Measurements from ENCODE around the gene SLC30A2.

SLC30A2 gene

DNA sequence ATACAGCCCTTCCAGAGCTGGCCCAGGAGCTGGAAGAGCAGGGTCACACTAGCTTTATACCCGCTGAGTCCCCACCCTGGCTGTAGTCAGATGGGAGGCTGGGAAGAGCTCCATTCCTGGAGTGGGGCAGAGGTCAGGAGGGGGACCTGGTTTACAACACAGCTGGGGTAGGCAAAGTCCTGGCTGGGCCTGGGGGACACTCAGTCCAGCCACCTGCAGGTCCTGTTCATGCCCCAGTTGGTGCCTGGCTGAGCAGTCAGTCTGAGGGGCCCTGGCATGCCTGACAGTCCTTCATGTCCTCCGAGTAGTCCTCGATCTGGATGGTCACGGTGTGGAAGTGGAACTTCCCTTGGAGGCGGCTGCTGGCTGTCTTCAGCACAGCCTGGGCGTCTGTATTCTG, 7.0 kb downstream of the SLC30A2 start:
- no peak for DNase-seq (ENCODE audit: low spot score)

DNA sequence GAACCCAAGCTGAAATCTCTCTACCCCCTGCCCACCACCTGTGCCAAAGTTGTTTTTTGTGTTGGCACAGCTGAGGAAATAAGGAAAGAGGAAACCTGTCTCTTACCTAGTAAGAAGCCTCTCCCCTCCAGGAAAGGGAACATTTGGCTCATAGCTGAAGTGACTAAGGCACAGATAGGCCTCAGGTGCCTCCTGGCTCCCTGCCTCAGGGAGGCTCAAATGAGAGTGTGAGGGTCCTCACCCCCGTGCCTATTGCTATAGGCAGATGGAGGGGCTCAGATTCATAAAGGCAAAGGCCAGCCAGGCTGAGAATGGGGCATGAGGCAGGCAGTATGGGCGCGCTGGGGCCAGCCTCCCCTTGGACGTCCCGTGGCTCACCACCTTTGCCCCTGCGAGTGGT, 7.4 kb downstream of the SLC30A2 start:
- DNase-seq (ENCODE audit: low spot score) = no peak

DNA sequence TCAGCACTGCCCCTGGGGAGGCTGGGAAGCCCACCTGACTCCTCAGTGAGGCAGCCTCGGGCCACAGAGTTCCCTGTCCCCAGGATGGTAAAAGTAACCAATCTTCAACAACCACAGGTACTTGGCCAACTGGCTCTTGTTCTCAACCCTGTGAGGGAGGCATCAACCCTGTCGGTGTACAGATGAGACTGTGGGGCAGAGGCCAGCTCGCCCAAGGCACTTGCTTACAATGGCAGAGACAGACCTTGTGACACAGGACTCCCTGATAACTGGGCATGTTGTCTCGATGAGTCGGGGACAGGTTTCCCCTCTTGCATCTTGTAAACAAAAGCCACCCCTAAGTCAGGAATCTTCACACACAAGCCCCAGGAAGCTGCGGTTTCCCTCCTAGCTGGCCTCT, 8.0 kb downstream of the SLC30A2 start:
- no peak for DNase-seq (ENCODE audit: low spot score)

DNA sequence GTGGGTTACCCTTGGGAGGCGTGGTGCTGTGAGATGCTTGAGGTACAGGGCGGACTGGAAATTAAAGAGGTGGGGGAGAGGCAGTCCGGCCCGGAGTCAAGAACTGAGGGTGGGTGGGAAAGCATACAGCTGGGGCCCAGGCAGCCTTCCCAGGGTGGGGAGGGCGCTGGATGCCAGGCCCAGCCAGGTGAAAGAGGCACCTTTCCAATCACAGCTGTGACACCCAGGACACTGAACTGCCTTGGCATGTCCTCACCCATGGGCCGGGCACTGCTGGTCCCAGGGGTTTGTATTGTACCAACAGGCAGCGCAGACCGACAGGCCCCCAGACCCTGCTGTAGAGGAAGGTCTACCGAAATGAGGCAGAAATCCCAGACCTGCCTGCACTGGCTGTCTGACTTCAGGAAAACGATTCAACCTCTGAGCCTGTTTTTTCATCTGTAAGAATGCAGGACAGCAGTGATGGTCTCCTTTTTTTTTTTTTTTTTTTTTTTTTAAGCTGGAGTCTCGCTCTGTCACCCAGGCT, 9.1 kb downstream of the SLC30A2 start:
- no peak for DNase-seq (ENCODE audit: low spot score)

DNA sequence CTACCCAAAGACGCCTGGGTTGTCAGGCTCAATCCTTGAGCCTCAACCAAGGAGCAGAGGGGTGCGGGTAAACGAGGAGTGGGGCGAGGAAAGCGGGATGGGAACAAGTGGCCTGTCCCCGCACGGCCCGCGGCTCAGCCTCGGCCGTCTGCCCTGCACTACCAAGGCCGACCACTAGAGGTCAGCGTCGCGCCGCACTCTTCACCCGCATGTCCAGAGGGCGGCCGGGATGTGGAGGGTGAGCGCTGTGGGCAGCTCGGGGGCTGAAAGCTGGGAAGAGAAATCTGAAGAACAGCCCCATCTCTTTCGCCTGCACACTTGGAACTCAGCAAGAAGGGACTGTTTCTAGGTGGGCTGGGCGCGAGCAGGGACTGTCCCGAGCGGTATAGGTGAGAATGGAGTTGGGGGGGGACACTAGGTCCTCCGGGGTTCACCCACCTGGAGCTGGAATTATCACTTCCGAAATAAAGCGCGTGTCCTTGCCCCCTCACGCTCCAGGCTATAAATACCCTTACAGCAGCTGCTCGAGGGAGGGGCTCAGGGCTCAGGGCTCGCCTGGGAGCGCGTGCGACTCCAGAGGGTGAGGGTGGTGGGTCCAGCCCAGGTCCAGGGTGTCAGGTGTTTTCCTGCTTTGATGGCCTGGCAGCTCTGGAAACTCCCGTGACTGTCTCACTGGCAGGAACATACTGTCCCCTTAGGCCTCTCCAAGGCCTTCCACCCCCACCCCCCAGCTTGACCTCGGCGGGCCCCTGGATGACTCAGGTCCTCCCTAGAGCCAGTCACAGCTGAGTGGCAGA, 9.8 kb downstream of the SLC30A2 start:
- DNase-seq (ENCODE audit: low spot score) = peak; percentile 95

DNA sequence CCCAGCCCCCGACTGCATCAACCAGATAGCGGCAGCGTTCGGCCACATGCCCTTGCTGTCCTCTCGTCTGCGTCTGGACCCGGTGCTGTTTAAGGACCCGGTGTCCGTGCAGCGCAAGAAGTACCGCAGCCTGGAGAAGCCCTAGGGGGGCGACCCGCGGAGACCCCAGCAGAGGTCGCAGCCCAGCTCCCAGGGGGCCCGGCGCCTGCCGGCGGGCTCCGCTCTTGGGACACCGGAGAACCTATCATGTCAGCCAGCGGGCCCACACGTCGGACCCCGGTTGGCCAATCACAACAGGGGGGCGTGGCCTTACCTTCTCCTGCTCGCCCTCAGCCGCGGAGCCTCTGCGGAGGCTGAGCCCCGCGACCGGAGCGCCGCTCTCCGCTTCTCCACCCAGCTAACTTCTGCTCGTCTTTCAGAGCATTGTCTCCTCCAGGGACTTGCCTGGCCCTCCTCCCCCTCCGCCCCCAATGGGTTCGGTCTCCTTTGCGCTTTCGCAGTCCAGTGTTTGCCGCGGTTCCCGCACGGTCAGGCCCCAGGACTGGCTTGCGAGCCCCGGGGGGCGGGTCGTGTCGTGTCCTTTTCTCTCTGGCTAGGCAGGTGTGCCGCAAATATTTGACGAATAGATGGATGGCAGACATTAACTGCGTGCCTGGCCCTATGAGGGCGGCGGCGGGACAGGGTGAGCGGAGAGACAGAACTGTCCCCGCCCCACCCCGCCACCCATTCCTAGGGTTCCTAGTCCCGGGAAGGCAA, 10.5 kb downstream of the SLC30A2 start:
- DNase-seq (ENCODE audit: low spot score) = peak; percentile 100

DNA sequence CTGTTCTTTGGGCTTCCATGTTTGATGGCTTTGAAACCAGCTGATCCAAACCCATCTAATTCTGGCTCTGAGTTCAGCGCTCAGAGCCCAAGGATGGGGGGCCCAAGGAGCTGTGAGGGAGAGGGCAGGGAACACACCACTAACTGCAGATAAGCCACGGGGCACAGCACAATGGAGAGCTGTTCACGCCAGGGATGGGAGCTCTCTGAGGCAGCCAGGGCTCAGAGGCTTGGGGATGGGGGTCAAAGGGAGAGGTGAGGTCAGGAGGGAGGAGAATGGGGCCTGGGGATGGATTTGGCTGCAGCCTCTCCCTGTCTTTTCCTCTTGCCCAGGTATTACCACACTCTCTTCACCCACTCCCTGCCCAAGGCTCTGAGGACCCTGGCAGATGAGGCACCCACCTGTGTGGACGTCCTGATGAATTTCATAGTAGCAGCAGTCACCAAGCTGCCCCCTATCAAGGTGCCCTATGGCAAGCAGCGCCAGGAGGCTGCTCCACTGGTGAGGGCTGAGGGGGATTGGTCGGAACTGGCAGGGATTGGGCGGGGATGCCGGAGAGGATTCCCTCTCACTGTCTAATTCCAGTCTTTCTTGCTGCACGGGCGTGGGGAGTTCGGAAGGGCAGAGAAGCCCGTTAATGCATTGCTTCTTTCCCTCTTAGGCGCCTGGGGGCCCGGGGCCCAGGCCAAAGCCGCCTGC, 11.3 kb downstream of the SLC30A2 start:
- no peak for DNase-seq (ENCODE audit: low spot score)

DNA sequence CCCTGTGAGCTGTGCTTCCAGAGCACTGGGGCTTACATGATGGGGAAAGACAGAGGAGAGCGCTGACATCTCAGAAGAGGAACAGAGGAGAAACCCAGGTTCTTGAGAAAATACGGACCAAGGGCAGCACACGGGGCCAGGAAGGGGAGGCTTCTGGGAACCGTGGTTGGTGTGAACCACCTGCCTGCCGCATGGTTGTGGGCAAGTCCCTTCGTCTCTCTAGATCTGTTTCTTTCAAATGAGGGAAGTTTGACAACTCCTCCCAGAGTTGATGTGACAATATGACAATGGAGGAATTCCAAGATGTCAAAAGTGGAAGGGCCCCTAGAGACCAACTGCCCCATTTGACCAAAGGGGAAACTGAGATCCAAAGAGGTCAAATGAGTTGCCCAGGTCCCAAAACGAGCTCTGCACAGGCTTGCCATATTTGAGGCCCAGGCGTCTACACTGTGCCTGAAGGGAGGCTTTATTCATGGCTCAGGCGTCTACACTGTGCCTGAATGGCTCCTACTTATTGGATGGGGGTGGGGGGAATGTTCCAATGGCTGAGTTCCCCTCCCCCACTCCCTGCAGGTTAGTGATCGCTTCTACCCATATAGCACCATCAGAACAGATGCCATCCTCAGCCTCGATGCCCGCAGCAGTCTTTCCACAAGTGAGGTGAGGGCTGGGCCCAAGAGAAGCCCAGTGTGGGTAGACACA, 13.1 kb downstream of the SLC30A2 start:
- DNase-seq (ENCODE audit: low spot score) = no peak

DNA sequence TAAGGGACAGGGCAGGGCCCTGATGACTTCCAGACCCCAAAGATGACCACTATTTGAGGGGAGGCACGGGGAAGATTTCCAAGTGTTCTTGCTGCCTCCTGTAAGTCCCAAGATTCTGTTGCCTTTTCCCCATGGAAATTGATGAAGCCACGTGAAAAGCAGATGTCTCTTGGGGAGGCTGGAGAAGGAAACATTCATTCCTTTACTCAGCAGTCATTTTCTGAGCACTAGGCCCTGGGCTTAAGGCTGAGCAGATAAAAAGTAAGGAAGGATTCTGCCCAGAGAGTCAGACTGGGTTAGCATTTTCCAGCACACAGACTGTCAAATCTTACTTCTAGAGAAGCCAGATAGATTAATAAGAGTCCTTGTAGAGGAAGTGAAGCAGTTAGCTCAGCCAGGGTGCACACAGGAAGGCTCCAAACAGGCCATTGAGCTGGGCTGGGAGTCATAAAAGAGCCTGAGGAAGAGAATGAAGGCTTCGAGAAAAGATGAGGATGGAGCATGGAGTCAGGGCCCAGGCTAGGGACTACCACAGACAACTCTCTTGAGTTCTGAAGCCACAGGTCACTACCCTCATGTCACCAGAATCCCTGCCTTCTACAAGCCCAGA, 14.2 kb downstream of the SLC30A2 start:
- no peak for DNase-seq (ENCODE audit: low spot score)

DNA sequence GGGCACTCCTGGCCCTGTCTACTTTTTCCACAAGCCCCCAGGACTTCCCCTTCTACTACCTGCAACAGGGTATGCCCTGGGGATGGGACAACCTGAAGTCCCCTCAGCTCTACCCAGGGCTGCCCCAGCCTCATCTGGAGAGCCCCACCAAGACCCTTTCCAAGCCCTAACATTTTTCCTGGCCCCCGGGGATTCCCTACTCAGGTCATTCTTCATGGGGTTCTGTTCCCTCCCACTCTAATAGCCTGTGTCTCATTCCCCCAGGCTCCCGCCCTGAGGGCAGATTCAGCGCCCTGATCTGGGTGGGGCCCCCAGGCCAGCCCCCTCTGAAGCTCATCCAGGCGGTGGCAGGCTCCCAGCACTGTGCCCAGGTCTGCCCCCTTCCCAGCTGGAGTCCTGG, 14.7 kb downstream of the SLC30A2 start:
- DNase-seq (ENCODE audit: low spot score) = no peak

DNA sequence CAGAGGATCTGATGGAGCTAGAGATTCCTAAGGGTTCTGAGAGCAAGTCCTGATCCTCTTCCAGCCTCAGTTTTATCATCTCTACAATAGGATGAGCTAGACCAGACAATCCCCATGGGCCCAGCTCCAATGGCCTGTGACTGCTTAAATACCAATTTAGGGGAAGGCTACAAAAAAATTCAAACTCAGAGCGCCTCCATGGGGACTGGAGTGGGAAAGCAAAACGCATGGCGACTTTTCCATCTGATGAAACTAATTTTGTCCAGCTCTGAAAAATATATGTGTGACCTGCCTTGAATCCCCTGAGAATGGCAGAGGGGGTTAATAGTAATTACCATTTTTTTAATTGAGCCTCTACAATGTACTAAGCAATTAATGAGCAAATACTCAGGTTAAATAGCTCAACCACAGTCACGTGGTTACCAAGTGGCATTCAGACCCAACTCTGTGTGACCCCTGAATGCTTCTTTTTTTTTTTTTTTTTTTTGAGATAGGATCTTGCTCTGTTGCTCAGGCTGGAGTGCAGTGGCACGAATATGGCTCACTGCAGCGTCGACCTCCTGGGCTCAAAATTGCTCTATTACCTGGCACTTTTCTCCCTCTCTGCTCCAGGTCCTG, 15.9 kb downstream of the SLC30A2 start:
- no peak for DNase-seq (ENCODE audit: low spot score)

DNA sequence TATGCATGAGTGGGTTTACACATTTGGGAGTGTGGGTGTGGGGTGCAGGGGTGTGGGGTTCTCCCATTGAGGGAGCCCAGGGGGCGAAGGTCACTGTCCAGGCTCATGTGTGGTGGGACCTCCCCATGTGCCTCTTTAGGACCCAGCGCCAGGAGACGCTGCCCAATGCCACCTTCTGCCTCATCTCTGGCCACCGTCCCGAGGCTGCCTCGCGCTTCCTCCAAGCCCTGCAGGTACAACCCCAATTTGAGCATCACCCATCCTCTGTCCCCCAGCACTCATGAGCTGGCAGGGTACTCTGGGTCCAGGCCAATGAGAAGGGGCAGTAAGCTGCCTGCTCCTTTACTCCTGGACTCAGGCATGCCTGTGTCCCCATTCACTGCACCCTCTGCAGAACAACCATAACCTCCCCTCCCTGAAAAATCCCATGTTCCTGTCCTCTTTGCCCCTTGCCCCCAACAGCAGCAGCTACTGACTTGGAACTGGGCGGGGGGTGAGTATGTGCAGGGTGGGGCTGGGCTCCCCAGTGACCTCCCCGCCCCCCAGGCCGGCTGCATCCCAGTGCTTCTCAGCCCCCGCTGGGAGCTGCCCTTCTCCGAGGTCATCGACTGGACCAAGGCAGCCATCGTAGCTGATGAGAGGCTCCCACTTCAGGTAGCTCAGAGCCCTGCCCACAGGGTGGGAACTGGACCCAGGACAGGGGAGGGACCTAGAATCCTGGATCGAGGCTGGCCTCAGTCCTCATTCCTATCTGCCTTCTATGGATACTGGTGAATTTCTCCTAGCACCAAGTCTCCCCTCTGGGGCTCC, 16.7 kb downstream of the SLC30A2 start:
- no peak for DNase-seq (ENCODE audit: low spot score)

DNA sequence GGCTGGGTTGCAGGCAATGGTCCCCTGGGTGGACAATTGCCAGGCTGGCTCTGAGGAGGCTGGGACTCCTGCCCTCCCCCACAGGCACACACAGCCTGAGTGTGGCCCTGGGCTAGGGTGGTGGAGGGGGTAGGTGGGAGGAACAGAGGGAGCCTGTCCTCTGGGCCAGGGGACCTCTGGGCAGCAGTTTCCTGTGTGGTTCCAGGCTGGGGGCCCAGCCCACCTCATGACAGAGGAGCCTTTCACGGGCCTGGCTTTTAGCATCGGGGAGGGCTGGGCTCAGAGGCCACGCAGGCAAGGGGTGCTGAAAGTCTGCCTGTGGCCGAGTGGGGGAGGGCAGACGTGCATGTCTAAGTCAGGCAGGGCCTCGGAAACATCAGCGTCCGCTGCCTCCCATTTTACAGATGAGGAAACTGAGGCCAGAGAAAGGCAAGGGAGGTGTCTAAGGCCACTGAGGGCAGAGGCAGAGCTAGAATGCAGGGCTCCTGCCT, 17.4 kb downstream of the SLC30A2 start:
- no peak for DNase-seq (ENCODE audit: low spot score)

DNA sequence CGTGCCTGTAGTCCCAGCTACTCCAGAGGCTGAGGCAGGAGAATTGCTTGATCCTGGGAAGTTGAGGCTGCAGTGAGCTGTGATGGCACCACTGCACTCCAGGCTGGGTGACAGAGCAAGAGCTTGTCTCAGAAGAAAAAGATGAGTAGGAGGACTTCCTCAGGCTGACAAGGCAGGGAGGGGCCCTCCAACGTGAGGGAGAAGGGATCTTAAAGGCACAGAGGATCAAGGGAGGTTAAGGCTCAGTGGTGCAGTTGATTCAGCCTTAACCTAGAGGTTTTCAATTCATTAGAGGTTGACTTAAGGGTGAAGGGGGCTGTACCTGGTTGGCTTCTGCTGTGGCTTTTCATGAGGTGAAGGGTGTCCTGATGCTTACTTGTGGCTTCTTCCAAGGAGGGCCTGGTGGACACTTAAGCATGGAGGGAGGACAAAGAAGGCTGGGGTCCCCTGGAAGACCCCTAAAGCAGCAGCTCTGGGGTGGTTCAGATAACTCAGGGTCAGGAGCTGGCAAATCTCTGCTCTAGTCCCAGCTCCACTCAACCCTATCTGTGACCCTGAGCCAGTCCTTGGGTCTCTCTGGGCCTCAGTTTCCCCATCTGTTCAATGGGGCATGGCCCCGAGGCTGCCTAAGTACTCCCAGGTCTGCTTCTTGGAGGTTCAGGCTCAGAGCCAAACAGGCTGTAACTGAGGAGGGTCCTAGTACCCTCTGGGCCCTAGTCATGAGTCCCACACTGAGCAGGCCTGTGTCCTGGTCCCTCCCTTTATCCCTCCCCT, 18.0 kb downstream of the SLC30A2 start:
- no peak for DNase-seq (ENCODE audit: low spot score)

DNA sequence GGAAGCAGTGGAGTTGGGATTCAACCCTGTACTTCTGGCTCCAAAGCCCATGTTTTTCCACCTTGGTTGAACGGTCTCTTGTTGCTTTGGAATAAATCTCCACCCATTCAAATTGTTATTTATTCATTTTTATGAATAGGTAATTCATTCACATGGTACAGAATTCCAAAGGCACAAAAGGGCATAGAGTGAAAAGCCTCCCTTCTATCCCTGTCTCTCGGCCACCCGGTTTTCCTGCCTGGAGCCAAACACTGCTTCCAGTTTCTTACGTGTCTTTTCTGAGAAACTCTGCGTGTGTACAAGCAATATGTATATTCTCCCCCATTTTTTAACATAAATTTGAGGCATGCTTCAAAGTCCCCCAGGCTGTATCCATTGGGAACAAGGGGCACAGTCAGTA, 20.4 kb downstream of the SLC30A2 start:
- DNase-seq (ENCODE audit: low spot score) = no peak

DNA sequence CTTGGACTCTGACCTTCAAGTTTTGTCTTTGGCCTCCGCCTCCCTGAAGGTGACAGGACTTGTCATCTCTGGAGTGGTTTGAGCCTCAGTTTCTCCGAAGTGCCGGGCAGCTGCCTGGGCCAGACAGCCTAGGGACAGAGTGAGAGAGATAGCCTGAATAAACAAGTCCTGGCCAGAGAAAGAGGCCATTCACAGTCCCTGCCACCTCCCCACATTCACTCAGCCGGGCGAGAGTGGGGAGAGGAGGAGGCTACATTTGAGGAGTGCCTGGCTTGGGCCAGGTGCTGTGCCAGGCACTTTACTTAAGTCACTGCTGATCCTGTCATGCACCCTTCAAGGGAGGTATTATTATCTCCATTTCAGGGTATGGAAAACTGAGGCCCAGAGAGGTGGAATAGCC, 20.9 kb downstream of the SLC30A2 start:
- no peak for DNase-seq (ENCODE audit: low spot score)

DNA sequence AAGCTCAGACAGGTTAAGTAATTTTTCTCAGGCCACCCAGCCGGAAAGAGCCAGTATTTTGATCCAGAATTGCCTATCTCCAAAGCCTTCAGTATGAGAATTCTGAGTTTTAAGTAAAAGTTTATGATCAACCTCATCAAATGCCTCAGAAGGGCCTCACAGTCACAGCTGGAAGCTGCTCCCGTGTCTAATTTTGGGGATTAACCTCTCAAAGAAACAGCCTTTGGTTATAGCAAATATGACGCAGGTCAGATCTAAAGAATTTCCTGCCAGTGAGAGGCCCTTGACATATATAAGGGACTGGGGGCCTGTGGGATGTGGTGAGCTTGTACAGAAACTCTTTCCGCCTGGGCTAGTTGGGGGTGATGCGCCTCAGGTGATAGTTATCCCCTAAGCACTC, 22.1 kb downstream of the SLC30A2 start:
- no peak for DNase-seq (ENCODE audit: low spot score)

DNA sequence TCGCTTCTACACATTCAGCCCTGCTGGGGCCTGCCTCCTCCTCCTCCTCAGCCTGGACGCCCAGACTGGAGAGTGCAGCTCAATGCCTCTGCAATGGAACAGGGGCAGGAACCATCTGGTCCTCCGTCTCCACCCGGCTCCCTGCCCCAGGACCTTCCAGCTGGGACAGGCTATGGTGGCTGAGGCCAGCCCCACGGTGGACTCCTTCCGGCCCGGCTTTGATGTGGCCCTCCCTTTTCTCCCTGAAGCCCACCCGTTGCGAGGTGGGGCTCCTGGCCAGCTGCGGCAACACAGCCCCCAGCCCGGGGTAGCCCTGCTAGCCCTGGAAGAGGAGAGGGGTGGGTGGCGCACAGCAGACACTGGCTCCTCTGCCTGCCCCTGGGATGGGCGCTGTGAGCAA, 22.9 kb downstream of the SLC30A2 start:
- no peak for DNase-seq (ENCODE audit: low spot score)

DNA sequence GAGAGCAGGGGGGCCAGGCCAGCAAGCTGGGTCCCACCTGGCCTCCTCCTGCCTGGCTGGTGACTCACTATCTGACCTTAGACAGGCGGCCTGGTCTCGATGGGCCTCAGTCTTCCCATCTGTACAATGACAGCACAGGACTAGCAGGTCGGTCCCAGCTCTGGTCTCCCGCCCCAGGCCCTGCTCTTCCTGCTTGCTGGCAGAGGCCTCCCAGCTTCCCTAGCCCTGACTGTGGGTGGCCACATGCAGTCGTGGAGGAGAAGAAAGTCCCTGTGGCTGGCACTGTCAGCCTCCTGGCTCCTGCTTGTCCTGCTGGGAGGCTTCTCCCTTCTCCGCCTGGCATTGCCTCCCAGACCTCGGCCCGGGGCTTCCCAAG, 23.5 kb downstream of the SLC30A2 start:
- no peak for DNase-seq (ENCODE audit: low spot score)
